Motor neuron (in vitro differentiated cells): ENCODE measurements around the gene ITGB3. TPM values are rescaled to one million over a fixed set of nuclear protein-coding genes. Genes with fewer than 3 reads are reported as not detected.
A peak's percentile ranks its signal among the peaks of the same experiment; 100 is the strongest.

Experiments
- ATAC-seq, 8 experiments: fragments of 200-7000 bp; cut with Tn5 transposase; replicated peaks in 6 of 8; 2 replicates each; pipeline ENCODE4 v1.8.0; 2021; ENCODE audit warnings: mild to moderate bottlenecking in 8 of 8, moderate library complexity in 8 of 8
- H3K27ac ChIP-seq, 2 donors: fragments of 250-450 bp; sonication (Bioruptor Pico); 2 replicates each; pipeline ENCODE4 v1.9.0; 2021; ENCODE audit warnings: antibody characterized with exemption in 2 of 2, mild to moderate bottlenecking in 2 of 2, moderate library complexity in 1 of 2
- H3K4me1 ChIP-seq, 2 donors: fragments of 250-450 bp; sonication (Bioruptor Pico); replicated peaks in 1 of 2; 2 replicates each; pipeline ENCODE4 v1.6.1; 2021; ENCODE audit warnings: antibody characterized with exemption in 2 of 2, mild to moderate bottlenecking in 2 of 2, moderate library complexity in 1 of 2
- H3K4me3 ChIP-seq, 5 donors: fragments of 250-450 bp; sonication (Bioruptor Pico); 2 replicates each; pipeline ENCODE4 v1.9.0; 2021; ENCODE audit warnings: antibody characterized with exemption in 5 of 5, mild to moderate bottlenecking in 5 of 5, moderate library complexity in 4 of 5
- WGBS, 10 experiments: fragments of 450-650 bp; shearing (Covaris generic); methylation state at CpG; one replicate each; pipeline ENCODE4 v1.0.0; 2022; 5-methylcytosine and 5-hydroxymethylcytosine counted together
- in situ Hi-C, 9 experiments: fragments of 400-800 bp; cut with MboI; loops; one replicate each; pipeline ENCODE4 v1.15.0; 2021; ENCODE audit warnings: low sequenced_read_pairs in 9 of 9, low pct_unique_long_range_greater_than_20kb in 2 of 9; ENCODE audit not compliant: unreplicated experiment in 9 of 9
- total RNA-seq, 8 experiments: library from RNA; unstranded; fragments of 300-600 nt; gene quantifications; 2 replicates each; pipeline versions ENCODE4 v1.2.3 to v1.2.4, GENCODE V29; 2022

ITGB3 gene
- total RNA-seq, 8 experiments from 2014 or later, result 0.05 to 5.4 (median 0.75) TPM

DNA sequence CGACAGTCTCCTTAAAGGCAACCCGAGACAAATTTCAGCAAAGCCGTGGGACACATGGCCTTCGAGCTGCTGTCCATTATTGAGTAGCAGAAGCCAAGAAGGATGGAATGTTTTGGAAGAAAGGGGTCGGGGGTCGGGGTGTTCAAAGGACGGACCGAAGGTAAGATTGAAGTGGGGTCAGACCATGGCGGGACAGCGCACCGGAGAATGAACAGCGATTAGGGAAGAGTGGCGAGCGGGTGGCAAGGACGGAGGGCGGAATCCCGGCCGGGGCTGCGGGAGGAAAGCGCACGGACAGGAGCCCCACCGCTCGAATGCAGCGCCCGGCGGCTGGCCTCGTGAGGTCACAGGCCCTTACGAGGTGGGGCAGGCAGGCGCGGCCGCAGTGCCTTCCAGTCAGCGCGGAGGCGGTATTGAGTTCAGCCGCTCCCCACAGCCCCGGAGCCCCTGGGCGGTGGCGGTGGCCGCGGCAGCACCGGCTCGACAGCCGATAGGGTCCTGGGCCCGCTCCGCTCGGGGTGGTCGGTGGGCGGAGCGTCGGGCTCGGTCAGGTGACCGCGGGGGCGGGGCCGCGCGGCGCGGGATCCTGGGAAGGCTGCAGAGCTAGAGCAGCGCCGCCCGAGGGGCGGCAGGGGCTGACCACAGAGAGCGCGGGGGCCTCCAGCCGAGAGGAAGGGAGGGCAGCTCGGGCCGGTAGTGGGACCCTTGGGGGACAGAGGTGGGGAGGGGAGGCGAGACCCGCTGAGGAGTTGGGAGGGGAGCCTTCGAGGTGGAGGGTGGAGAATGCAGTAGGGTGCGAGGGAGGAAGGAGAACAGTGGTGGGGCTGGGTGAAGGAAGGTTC, 70.0 kb downstream of the ITGB3 start, which contains the start of gene EFCAB13:
EFCAB13 (plus strand) TSS at position 574 of the 842 bp plus-strand sequence. CDS start 4,399 bp downstream, outside the sequence.
- in situ Hi-C loops, result loop anchor here in 1 of 9 experiments (25.0 kb wide), 1 partner anchor 111 kb away; the partner anchor contains the start of gene MYL4
- WGBS, 10 experiments, result 0 to 21% (median 2%) methylated on average over 2 to 21 of the region's 72 CpGs; no CpG with 5 or more reads in 2 of the 10 experiments
- peak; percentile 90 to 96 (median 95) for ATAC-seq
- H3K4me3 ChIP-seq, result peak within 1 kb of the TSS; percentile 39 to 48 (median 41)
- H3K4me1 ChIP-seq, result no peaks in the 10 kb centered on the region
- peak within 1 kb of the TSS; percentile 39 to 53 for H3K27ac ChIP-seq

GRCh38 chr17:47324224-47325020, 70.8 kb downstream of the ITGB3 start:
- in situ Hi-C loops, result loop anchor here in 1 of 9 experiments (25.0 kb wide), 1 partner anchor 112 kb away; the partner anchor contains the start of gene MYL4
- Histone ChIP-seq H3K27ac (peak overlapping the region; percentile 39 to 53), H3K4me3 (peak overlapping the region; percentile 39 to 48 (median 41)), H3K4me1 (no peaks in the 10 kb centered on the region)
- 0 to 96% (median 50%) methylated on average over 2 to 16 of the region's 28 CpGs; no CpG with 5 or more reads in 3 of the 10 experiments for WGBS, 10 experiments
- ATAC-seq, result peak in 5 of 8 experiments; percentile 45 to 64 (median 59)

GRCh38 chr17:47325176-47325575, 71.5 kb downstream of the ITGB3 start:
- H3K27ac ChIP-seq, result no peak overlapping the region
- H3K4me3 ChIP-seq, result no peak overlapping the region
- H3K4me1 ChIP-seq, result no peaks in the 10 kb centered on the region
- no peak for ATAC-seq
- WGBS, 10 experiments, result 60 to 100% (median 83%) methylated on average over 1 of the region's 1 CpG; no CpG with 5 or more reads in 7 of the 10 experiments
- in situ Hi-C loops, result no loop called here

DNA sequence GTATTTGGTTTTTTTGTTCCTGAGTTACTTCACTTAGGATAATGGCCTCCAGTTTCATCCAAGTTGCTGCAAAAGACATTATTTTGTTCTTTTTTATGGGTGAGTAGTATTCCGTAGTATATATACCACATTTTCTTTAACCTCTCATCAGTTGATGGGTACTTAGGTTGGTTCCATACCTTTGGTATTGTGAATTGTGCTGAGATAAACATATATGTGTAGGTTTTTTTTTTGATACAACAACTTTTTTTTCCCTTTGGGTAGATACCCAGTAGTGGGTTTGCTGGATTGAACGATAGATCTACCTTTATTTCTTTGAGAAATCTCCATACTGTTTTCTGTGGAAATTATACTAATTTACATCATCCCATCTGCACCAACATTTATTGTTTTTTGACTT, 76.9 kb downstream of the ITGB3 start:
- 75 to 100% (median 98%) methylated on average over 1 to 2 of the region's 2 CpGs; no CpG with 5 or more reads in 2 of the 10 experiments for WGBS, 10 experiments
- ATAC-seq, result no peak
- Histone ChIP-seq H3K4me3 (no peak overlapping the region), H3K27ac (no peak overlapping the region), H3K4me1 (no peaks in the 10 kb centered on the region)
- in situ Hi-C loops, result no loop called here

GRCh38 chr17:47332287-47332686, 78.7 kb downstream of the ITGB3 start:
- in situ Hi-C loops, result no loop called here
- H3K4me3 ChIP-seq, result no peak overlapping the region
- no peaks in the 10 kb centered on the region for H3K4me1 ChIP-seq
- H3K27ac ChIP-seq, result no peak overlapping the region
- no peak for ATAC-seq

GRCh38 chr17:47335101-47335936, 81.7 kb downstream of the ITGB3 start:
- WGBS, 10 experiments, result 31 to 100% (median 90%) methylated on average over 2 to 4 of the region's 4 CpGs
- H3K27ac ChIP-seq, result no peak overlapping the region
- no peak for ATAC-seq
- in situ Hi-C loops, result no loop called here
- H3K4me3 ChIP-seq, result no peak overlapping the region
- no peaks in the 10 kb centered on the region for H3K4me1 ChIP-seq

DNA sequence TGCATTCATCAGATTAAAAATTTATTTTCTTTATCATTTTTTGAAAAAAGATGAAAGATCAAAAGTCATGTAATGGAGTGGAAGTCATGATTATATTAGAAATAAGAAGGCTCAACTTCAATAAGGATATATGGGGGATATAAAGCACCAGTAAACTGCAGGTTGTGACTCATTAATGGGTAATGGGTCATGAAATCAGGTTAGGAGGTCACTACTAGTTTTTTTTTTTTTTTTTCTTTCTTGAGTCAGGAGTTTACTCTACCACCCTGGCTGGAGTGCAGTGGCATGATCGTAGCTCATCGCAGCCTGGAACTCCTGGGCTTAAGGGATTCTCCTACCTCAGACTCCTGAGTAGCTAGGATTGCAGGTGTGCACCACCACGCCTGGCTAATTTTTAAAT, 84.4 kb downstream of the ITGB3 start:
- WGBS, 10 experiments, result 67 to 100% (median 91%) methylated on average over 1 to 3 of the region's 3 CpGs; no CpG with 5 or more reads in 4 of the 10 experiments
- Histone ChIP-seq H3K4me1 (no peaks in the 10 kb centered on the region), H3K4me3 (no peak overlapping the region), H3K27ac (no peak overlapping the region)
- in situ Hi-C loops, result no loop called here
- ATAC-seq, result no peak

DNA sequence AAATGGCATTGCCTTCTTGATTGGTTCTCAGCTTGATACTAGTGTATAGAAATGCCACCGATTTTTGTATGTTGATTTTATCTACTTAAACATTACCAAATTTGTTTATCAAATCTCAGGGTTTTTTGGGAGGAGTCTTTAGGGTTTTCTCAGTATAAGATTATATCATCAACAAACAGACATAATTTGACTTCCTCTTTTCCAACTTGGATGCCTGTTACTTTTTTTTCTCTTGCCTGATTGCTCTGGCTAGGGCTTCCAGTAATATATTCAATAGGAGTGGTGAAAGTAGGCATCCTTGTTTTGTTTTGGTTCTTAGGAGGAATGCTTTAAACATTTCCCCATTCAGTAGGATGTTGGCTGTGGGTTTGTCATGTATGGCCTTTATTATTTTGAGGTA, 99.2 kb downstream of the ITGB3 start:
- ATAC-seq, result no peak
- no peak overlapping the region for H3K27ac ChIP-seq
- H3K4me1 ChIP-seq, result no peaks in the 10 kb centered on the region
- H3K4me3 ChIP-seq, result no peak overlapping the region
- in situ Hi-C loops, result no loop called here
- whole genome bisulfite sequencing, 10 experiments, result 25 to 100% (median 94%) methylated on average over 1 of the region's 1 CpG; no CpG with 5 or more reads in 1 of the 10 experiments

DNA sequence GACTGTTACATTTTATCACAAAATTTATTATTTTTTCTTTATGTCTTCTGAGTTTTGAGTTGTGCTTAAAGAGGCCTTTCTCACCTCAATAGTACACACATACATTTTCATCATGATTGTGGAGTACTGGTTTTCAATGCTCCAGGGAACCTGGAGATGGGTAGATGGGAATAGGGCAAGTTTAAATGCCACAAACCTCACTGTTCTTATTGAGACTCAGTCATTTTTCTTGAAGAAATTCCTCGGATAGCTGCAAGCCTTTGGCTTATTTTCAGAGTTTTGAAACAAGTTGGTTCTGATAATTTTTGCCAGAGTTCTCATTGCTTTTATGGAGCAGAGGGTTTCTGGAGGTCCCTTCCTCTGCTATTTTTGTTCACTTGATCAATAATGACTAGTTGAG, 105.0 kb downstream of the ITGB3 start:
- WGBS, 10 experiments, result 67 to 83% (median 67%) methylated on average over 1 of the region's 1 CpG; no CpG with 5 or more reads in 7 of the 10 experiments
- no peak overlapping the region for H3K27ac ChIP-seq
- in situ Hi-C loops, result no loop called here
- H3K4me1 ChIP-seq, result no peaks in the 10 kb centered on the region
- no peak for ATAC-seq
- H3K4me3 ChIP-seq, result no peak overlapping the region

Other genes with a start within 250 kb of the ITGB3 start
- 10 to 100 TPM; 32.6 to 72.2 (median 53.3) TPM for gene CDC27, start 64.5 kb upstream of the ITGB3 start, total RNA-seq
- under 1 TPM in 1 of 8 experiments, not detected in 7; 0.71 TPM for gene MYL4, start 44.5 kb upstream of the ITGB3 start, total RNA-seq
- gene EFCAB13, start 70.1 kb downstream of the ITGB3 start, total RNA-seq, result 1 to 10 TPM; 1.3 to 6.9 (median 3.0) TPM